ENCODE measurements around the gene WBP2. TPM values are rescaled to one million over a fixed set of nuclear protein-coding genes. Genes with fewer than 3 reads are reported as not detected.

Gene WBP2
- total and polyA plus RNA-seq, 2 of the 13 experiments (the other 11 are each of a cell fraction or from before 2014, with no cell fraction given): 29.2 to 29.5 TPM

- TF ChIP-seq HIVEP1 (CRISPR knock-in tag; IDR thresholded peaks at IDR 0.05) (peak; percentile 35), AKAP8 (CRISPR knock-in tag; IDR thresholded peaks at IDR 0.05) (no peak), RXRB (CRISPR knock-in tag; IDR thresholded peaks at IDR 0.05; ENCODE audit: borderline replicate concordance) (0 out of 2 replicates have a peak, but pooled peaks have one; percentile 18), RARG (CRISPR knock-in tag; IDR thresholded peaks at IDR 0.05; ENCODE audit: low read depth) (no peak), ZNF20 (CRISPR knock-in tag; IDR thresholded peaks at IDR 0.05) (peak; percentile 51; the same call in 1 of the 2 replicates), ZNF549 (CRISPR knock-in tag; IDR thresholded peaks at IDR 0.05) (peak; percentile 7; the same call in 1 of the 2 replicates), SP1 (IDR thresholded peaks at IDR 0.05) (no peak), SP1 (CRISPR knock-in tag; IDR thresholded peaks at IDR 0.05) (no peak), DR1 (CRISPR knock-in tag; IDR thresholded peaks at IDR 0.05) (no peak), RXRA (CRISPR knock-in tag; IDR thresholded peaks at IDR 0.05) (no peak; the same call in none of the 2 replicates), TEF (CRISPR knock-in tag; IDR thresholded peaks at IDR 0.05) (peak; percentile 79), HNRNPL (IDR thresholded peaks at IDR 0.05; ENCODE audit: low read depth, low read length) (peak; percentile 99), ZHX2 (IDR thresholded peaks at IDR 0.05; ENCODE audit: low read depth) (peak; percentile 4; the same call in 1 of the 2 replicates), ZHX2 (CRISPR knock-in tag; IDR thresholded peaks at IDR 0.05; ENCODE audit: borderline replicate concordance) (no peak), KIAA2018 (CRISPR knock-in tag; IDR thresholded peaks at IDR 0.05; ENCODE audit: borderline replicate concordance) (no peak)
These were observed 22.0 kb upstream of the WBP2 start (continued) for GRCh38 chr17:75876938-75877751.

Measured in HepG2 (cell line).